HL-60/S4 treated with retinoic acid at 250 ng/mL for 4 days and 3 days (cell line): ENCODE measurements around the gene CDC42BPG.

Experiments used
- in situ Hi-C: fragments of 300-500 bp; cut with MboI; formaldehyde crosslinking; loops from 2 replicates; pipeline ENCODE4 v1.7.0; 2022; ENCODE audit warnings: low sequenced_read_pairs

CDC42BPG gene

DNA sequence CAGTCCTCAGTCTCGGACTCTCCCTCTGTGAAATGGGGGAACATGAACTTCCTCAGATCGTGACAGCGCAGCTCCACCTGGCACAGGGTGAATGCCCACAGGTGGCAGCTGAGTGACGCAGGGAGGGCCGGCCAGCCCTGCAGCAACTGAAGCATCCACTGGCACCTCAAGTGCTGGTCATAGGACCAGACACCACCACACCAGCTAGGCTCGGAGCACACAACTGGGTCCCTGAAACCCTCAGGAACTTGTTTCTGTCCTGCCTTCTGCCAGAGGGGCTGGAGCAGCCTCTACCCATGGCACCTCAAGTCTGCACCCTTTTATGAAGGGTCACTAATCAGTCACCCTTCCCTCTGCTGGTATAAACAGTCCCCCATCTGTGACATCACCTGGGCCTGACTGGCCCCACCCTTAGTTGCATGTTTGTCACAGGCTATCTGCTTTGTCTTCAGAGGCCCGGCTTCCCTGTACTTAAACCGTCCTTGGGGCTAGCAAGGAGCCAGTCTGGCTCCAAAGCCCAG is 7.4 kb upstream of the CDC42BPG start:
- in situ Hi-C loops, result no loop called here

GRCh38 chr11:64850979-64851567 is 6.6 kb upstream of the CDC42BPG start:
- in situ Hi-C loops, result no loop called here

- in situ Hi-C loops, result loop anchor here (5.0 kb wide), 1 partner anchor 43 kb away; no protein-coding TSS in a partner anchor
These were observed 5.3 kb upstream of the CDC42BPG start for GRCh38 chr11:64849598-64850356.

- in situ Hi-C loops, result loop anchor here (5.0 kb wide), 1 partner anchor 43 kb away; no protein-coding TSS in a partner anchor
These were observed 4.6 kb upstream of the CDC42BPG start for GRCh38 chr11:64848826-64849597.

GRCh38 chr11:64848214-64848825 is 3.9 kb upstream of the CDC42BPG start:
- in situ Hi-C loops, result loop anchor here (5.0 kb wide), 1 partner anchor 44 kb away; no protein-coding TSS in a partner anchor

DNA sequence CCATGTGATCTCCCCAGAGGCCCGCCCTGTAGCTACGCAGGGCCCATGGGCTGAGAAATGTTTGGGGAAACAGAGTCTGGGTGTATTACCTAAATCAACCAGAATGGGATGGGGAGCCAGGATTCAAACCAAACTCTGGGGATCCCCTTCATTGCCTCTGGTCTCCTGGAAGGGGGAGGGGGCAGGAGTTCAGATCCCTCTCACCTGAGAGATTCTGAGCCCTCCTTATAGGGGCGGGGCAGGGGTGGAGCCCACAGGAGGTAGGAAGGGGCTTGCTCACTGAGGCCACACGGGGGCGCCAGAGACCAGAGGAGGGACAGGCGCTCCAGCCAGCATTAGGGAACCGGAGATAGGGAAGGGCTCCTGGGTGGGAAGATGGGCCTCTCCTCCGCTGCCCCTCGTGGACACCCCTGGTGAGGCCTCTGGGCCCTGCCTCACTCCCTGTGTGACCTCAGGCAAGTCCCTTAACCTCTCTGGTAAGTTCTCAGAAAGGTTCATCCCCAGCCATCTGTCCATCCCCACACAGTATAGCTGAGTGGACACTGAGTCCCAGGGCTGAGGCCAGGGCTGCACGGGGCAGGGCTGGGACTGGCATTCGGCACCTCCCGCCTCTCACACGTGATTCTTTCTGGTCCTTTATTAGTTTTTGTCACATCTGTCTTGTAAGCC is 2.7 kb upstream of the CDC42BPG start:
- in situ Hi-C loops, result loop anchor here (5.0 kb wide), 1 partner anchor 45 kb away; no protein-coding TSS in a partner anchor

DNA sequence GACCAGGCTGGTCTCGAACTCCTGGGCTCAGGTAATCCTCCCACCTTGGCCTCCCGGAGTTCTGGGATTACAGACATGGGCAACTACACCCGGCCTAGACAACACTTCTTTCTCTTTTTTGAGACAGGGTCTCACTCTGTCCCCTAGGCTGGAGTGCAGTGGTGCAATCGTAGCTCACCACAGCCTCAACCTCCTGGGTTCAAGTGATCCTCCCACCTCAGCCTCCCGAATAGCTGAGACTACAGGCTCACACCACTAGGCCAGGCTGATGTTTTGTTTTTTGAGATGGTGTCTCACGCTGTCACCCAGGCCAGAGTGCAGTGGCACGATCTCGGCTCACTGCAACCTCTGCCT is 1.3 kb upstream of the CDC42BPG start:
- in situ Hi-C loops, result loop anchor here (5.0 kb wide), 1 partner anchor 47 kb away; no protein-coding TSS in a partner anchor

- in situ Hi-C loops, result loop anchor here (5.0 kb wide), 1 partner anchor 47 kb away; no protein-coding TSS in a partner anchor
These were observed 799 bp upstream of the CDC42BPG start for GRCh38 chr11:64845129-64845775.

GRCh38 chr11:64843686-64844329 is 645 bp downstream of the CDC42BPG start:
- in situ Hi-C loops, result no loop called here

GRCh38 chr11:64842851-64843685 is 1.4 kb downstream of the CDC42BPG start:
- in situ Hi-C loops, result no loop called here

- in situ Hi-C loops, result no loop called here
These were observed 2.1 kb downstream of the CDC42BPG start for GRCh38 chr11:64842366-64842759.

DNA sequence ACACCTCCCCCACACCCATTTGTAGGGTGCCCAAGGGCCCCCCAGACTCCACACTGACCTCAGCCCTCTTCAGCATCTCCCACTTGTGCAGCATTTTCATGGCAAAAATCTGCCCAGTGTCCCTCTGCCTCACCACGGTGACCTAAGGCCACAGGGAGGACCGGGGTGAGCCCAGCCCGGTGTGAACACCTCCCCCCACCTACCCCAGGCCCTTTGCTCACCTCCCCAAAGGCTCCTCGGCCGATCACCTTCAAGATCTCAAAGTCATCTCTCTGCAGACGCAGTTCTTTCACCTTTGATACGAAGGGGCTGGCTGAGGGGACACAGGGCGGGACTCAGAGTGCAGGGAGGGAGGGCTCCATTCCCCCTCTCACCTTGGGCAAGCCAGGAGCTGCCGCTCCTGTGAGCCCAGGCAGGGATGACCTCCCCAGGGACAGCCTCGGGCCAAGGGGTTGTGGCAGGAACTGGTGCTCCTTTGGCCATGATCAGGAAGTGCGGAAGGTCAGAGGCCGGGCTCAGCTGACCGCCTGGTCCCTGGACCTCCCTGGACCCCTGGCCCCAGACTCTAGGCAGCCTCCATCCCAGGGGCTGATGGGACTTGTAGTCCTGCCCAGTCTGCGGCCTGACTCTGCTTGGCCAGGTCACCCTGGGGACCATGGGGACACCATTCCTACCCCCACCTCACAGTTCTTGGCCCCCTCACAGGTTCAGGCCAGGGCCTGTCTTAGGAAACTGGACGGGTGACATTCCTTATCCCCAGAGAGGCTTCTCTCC is 2.7 kb downstream of the CDC42BPG start:
- in situ Hi-C loops, result no loop called here

DNA sequence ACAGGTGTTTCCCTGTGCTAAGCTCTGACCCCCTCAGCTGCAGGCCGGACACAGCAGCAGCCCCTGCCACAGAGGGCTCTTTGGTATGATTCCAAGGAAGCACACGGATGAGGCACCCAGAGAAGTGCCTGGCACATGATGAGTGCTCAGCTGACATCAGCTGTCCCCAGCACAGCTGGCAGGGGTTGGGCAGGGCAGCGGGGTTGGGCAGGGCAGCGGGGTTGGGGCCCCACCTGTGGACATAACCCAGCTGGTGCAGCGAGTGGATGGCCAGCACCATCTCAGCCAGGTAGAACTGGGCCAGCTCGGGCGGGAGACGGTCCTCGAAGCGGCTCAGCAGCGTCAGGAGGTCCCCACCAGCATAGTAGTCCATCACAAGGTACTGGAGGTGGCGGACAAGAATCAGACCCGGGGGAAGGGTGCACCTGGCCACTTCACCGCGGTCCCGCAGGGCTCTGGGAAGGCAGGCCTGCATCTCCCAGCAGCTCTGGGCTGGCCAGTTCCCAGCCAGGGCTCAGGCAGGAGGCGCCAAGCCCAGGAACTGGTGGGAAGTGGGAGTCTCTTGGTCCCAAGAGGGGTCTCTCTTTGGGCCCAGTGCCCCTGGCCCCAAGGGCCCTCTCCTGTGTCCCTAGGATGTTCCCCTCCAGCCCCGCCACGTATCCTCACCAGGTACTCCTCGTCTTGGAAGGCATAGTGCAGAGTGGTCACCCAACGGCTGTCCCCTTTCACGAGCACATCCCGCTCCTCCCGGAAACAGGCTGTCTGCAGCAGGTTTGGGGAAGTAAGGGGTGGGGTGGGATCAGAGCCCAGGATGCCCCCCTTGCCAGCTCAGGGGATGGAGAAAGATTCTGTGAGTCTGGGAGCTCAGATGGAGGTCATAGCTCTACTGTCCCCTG is 4.3 kb downstream of the CDC42BPG start:
- in situ Hi-C loops, result no loop called here

GRCh38 chr11:64839335-64839734 is 5.1 kb downstream of the CDC42BPG start:
- in situ Hi-C loops, result no loop called here

GRCh38 chr11:64838600-64839334 is 5.7 kb downstream of the CDC42BPG start:
- in situ Hi-C loops, result no loop called here

- in situ Hi-C loops, result no loop called here
These were observed 6.5 kb downstream of the CDC42BPG start for GRCh38 chr11:64837887-64838351.
